GM23248 (cell line): ENCODE data around the gene TRPM3.

Source experiments
- EZH2 ChIP-seq: fragments of 200-600 bp; sonication (generic); IDR thresholded peaks from 2 replicates; pipeline ENCODE4 v1.6.1; 2018; ENCODE audit warnings: antibody characterized with exemption, mild to moderate bottlenecking; ENCODE audit not compliant: insufficient read depth, poor library complexity, severe bottlenecking
- EZH2phosphoT487 ChIP-seq: fragments of 200-600 bp; sonication (generic); IDR thresholded peaks from 2 replicates; pipeline ENCODE4 v1.6.1; 2018; ENCODE audit warnings: antibody characterized with exemption, moderate library complexity, mild to moderate bottlenecking, low read depth; ENCODE audit not compliant: insufficient read depth

DNA sequence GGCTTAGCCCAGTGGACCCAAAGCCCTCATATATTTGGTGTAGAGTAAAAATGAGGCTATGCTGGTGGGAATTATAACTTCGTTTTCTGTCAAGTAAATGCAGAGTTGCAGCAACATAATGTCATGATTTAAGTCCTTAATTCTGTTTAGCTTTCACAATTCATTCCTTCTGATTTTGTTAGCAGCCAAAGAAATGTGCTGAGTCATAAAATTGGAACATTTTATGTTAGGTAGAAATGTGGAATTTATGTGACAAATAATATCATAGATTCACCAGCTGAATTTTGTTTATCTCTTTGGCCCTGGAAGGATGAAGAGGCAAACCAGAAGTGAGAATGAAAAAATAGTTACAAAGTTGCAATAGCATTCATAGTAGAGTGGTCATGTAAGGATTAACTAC, 247.0 kb downstream of the TRPM3 start:
- TF ChIP-seq EZH2phosphoT487 (no peak), EZH2 (no peak)
